ENCODE measurements around the gene SAE1. TPM values are rescaled to one million over a fixed set of nuclear protein-coding genes. Genes with fewer than 3 reads are reported as not detected.

Gene SAE1
- total RNA-seq, 6 experiments from 2014 or later, result 18.8 to 33.2 (median 26.7) TPM

DNA sequence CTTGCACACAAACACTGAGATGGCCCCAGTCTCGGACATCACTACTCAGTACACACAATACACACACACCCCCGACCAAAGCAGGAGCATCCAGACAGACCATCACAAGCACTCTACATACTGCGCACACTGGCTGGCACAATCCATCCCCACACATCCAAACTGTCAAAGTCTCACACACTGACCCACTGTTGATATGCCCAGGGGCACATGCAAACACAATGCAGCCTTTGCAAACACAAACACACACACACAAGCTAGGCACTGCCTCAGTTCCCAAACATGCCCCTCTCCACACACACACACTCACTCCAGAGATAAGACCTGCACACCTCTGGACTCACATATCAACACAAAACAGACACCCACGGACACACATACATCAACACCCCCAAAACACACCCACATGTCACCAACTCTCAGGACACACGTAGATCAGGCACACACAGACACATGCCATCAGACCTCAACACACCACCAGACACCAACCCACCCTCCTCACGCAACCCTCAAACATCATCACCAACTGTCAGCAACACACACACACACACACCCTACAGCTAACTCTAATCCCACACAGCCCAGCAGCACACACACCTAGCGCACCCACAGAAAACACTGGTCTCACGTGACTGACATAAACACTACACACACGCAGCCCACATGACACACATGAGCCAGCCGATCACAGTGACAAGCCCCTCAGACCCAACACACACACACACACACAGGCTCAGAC is 98.5 kb downstream of the SAE1 start:
- ATAC-seq (no peak), DNase-seq (no peak)
- TF ChIP-seq POLR2A (IDR thresholded peaks at IDR 0.05) (no peak), CTCF (IDR thresholded peaks at IDR 0.05) (no peak)
- peaks cover 0 to 27% (median 14%) of the 10 kb centered on the region in 4 donors for H3K4me1 ChIP-seq
- no peaks in the 10 kb centered on the region for H3K9me3 ChIP-seq
- 17% methylated on average over 5 of the region's 10 CpGs for WGBS (ENCODE audit: insufficient coverage, low coverage, low lambda C conversion rate, missing lambda C conversion rate)
- H3K27ac ChIP-seq, result peak overlapping the region in 2 of 3 donors; percentile 97 to 100
- intact Hi-C loops (cut with DNase I), result no loop called here
- peak overlapping the region in 2 of 3 donors; percentile 93 to 97 for H3K4me3 ChIP-seq
- no peaks in the 10 kb centered on the region for H3K36me3 ChIP-seq
- no peaks in the 10 kb centered on the region for H3K27me3 ChIP-seq

- Histone ChIP-seq H3K27me3 (no peaks in the 10 kb centered on the region), H3K9me3 (no peaks in the 10 kb centered on the region), H3K27ac (peak overlapping the region in 2 of 3 donors; percentile 70 to 80), H3K36me3 (no peaks in the 10 kb centered on the region), H3K4me1 (peaks cover 0 to 27% (median 14%) of the 10 kb centered on the region in 4 donors), H3K4me3 (peak overlapping the region; percentile 77 to 97 (median 93))
- WGBS (ENCODE audit: insufficient coverage, low coverage, low lambda C conversion rate, missing lambda C conversion rate), result 40% methylated on average over 1 of the region's 9 CpGs
- intact Hi-C loops (cut with DNase I), result no loop called here
- no peak for DNase-seq
- ATAC-seq, result no peak
- TF ChIP-seq POLR2A (IDR thresholded peaks at IDR 0.05), result no peak
- no peak for TF ChIP-seq CTCF (IDR thresholded peaks at IDR 0.05)
These were observed 99.0 kb downstream of the SAE1 start for GRCh38 chr19:47229676-47230053.

DNA sequence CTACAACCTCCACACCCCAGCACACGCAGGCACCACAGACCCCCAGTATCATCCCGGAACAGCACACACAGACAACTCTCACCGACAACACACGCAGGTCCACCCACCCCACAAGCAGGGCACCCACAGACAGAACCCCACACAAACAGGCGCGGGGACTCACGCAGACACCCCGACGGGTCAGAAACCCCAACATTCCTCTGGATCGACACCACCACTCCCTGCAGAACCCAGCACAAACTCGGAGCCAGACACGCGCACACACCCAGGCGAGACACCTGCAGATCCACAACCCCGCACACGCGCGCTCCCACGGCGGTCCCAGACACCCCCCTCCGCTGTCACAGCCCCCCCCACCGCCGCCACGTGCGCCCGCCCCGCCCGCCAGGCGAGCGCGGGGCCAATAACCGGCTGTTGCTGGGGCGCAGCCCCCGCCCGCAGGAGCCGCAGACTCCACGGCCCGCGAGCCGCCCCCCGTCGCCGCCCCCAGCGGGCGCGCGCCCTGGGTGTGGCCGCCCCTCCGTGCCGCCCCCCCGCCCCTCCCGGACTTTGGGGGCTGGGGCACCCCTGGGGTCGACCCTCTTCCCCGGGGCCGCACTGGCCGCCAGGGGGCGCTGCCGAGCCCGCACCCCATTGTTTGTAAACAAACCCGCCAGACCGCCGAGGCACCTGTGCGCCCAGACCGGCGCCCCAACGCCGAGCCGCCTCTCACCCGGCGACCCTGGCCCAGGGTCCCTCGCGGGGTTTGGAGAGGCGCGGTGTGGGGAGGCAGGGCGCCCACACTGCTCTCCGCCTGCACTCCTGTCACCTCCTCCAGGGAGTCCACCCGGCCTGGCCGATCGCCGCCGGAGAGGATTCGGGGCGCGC is 99.7 kb downstream of the SAE1 start:
- peaks cover 0 to 27% (median 14%) of the 10 kb centered on the region in 4 donors for H3K4me1 ChIP-seq
- no peak for ATAC-seq
- intact Hi-C loops (cut with DNase I), result no loop called here

GRCh38 chr19:47230921-47231214 is 100.2 kb downstream of the SAE1 start, which contains the start of gene BBC3:
TSS of gene BBC3 (minus strand) at chr19:47231199. CDS start at chr19:47228431, 2,768 bp downstream.
- Histone ChIP-seq H3K4me3 (peak within 1 kb of the TSS; percentile 77 to 97 (median 93)), H3K36me3 (no peaks in the 10 kb centered on the region), H3K27me3 (no peaks in the 10 kb centered on the region), H3K4me1 (peaks cover 0 to 22% (median 12%) of the 10 kb centered on the region in 4 donors), H3K9me3 (no peaks in the 10 kb centered on the region), H3K27ac (peak within 1 kb of the TSS; percentile 56 to 80 (median 70))
- intact Hi-C loops (cut with DNase I), result no loop called here
- DNase-seq, result no peak
- ATAC-seq, result no peak
- 7% methylated on average over 3 of the region's 43 CpGs for WGBS (ENCODE audit: insufficient coverage, low coverage, low lambda C conversion rate, missing lambda C conversion rate)
- TF ChIP-seq POLR2A (IDR thresholded peaks at IDR 0.05) (peak; percentile 66), CTCF (IDR thresholded peaks at IDR 0.05) (no peak)

More for the DNA sequence above, 99.7 kb downstream of the SAE1 start:
- peak overlapping the region; percentile 77 to 97 (median 93) for H3K4me3 ChIP-seq
- no peaks in the 10 kb centered on the region for H3K9me3 ChIP-seq
- TF ChIP-seq POLR2A (IDR thresholded peaks at IDR 0.05) (no peak), CTCF (IDR thresholded peaks at IDR 0.05) (peak; percentile 72 to 95 (median 86))
- H3K36me3 ChIP-seq, result no peaks in the 10 kb centered on the region
- 0% methylated on average over 11 of the region's 84 CpGs for WGBS (ENCODE audit: insufficient coverage, low coverage, low lambda C conversion rate, missing lambda C conversion rate)
- peak; percentile 80 to 85 (median 80) for DNase-seq
- H3K27me3 ChIP-seq, result no peaks in the 10 kb centered on the region
- peak overlapping the region; percentile 56 to 80 (median 70) for H3K27ac ChIP-seq
